ENCODE data around the gene SUSD1.
"Not testable (repeated sequence)": the region's sequence is repeated elsewhere in the genome, so short reads cannot be mapped to it uniquely, and the experiment has no call there.

Gene SUSD1

DNA sequence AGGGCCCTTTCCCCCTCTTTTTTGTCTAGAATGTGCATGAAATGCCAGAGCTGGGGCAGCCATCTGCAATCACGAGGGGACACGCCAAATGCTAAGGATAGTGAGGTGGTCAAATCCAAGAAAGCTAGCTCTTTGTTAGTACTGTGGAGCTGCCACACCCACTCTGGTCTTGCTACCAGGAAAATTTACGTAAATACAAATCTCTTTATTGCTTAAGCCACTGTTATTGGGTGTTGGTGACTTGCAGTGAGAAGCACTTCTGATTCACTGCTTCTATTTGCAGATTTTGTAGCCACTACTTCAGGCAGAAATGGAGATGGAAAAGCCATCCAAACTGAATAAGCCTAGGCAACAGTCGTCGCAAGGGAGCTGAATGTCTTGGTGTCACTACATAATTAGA, 25.6 kb upstream of the SUSD1 start:
- H3K4me3 ChIP-seq (ENCODE audit: low read depth, low read length): no peak overlapping the region
- TF ChIP-seq, protein P1, sequence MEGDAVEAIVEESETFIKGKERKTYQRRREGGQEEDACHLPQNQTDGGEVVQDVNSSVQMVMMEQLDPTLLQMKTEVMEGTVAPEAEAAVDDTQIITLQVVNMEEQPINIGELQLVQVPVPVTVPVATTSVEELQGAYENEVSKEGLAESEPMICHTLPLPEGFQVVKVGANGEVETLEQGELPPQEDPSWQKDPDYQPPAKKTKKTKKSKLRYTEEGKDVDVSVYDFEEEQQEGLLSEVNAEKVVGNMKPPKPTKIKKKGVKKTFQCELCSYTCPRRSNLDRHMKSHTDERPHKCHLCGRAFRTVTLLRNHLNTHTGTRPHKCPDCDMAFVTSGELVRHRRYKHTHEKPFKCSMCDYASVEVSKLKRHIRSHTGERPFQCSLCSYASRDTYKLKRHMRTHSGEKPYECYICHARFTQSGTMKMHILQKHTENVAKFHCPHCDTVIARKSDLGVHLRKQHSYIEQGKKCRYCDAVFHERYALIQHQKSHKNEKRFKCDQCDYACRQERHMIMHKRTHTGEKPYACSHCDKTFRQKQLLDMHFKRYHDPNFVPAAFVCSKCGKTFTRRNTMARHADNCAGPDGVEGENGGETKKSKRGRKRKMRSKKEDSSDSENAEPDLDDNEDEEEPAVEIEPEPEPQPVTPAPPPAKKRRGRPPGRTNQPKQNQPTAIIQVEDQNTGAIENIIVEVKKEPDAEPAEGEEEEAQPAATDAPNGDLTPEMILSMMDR (IDR thresholded peaks at IDR 0.05; ENCODE audit: borderline replicate concordance, insufficient read depth, low read depth, low read length): no peak

DNA sequence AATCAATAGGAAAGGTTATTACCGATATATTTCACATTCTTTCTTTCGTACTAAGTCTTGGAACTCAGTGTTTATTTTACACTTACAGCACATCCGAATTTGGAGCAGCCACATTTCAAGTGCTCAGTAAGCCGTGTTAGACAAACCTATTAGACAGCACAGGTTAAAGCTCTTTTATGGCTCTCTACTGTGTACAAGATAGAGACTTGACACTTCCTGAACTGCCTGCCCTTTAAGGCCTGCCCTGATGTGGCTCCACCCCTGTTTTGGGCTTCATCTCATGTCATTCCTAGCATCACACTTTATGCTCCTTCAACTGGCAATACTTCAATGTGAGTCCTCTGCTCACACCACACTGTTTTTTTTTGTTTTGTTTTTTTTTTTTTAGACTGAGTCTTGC, 23.5 kb upstream of the SUSD1 start:
- no peak overlapping the region for H3K4me3 ChIP-seq (ENCODE audit: low read depth, low read length)
- TF ChIP-seq, protein P1 (IDR thresholded peaks at IDR 0.05; ENCODE audit: borderline replicate concordance, insufficient read depth, low read depth, low read length): no peak

DNA sequence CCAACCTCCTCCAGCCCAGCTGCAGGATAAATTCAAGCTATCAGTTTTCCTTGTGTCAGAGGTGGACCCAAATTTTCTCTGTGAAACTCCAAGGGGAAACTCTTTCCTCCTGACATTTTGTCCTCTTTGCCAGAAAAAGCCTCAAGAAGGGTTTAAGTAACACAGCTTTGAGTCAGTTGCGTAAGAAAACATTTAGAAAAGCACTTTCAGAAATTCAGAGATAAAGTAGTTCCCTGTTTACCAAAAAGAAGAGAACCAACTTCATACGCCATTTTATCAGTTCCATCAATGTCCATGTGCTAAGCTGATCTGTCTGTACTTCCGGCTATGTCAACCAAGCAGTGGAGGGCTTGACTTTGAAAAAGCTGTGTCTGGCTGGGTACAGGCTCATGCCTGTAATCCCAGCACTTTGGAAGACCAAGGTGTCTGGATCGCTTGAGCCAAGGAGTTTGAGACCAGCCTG, 19.9 kb upstream of the SUSD1 start:
- no peak overlapping the region for H3K4me3 ChIP-seq (ENCODE audit: low read depth, low read length)
- TF ChIP-seq, protein P1 (IDR thresholded peaks at IDR 0.05; ENCODE audit: borderline replicate concordance, insufficient read depth, low read depth, low read length): no peak

DNA sequence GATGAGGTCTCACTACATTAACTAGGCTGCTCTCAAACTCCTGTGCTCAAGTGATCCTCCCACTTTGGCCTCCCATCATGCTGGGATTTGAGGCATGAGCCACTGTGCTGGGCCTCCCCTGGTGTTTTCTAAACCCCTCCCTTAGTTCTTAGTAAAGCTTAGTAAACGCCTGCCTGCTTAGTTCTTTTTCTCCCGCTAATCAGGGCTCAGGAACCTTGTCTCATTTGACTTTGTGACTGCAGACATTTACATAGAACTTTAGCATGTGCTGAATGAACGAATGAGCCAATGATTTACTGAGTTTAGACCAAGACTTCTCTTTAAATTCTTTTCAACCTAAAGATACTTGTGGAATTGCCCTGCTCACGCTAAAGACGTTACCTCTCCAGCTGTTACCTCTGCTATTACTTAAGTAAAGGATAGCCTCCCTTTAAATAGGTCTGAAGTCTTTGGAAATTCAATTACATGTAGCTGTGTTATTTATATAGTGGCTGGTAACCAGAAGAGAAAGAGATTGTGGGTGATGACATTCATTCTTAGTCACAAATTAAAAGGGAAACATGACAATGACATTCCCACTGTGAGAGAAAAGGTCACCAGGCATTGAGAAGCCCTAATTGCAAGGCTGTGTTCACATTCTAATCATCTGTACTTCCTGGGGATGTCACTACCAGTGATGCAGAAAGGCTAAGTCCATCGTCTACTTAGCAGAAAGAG, 18.6 kb upstream of the SUSD1 start:
- H3K4me3 ChIP-seq (ENCODE audit: low read depth, low read length): no peak overlapping the region
- TF ChIP-seq, protein P1 (IDR thresholded peaks at IDR 0.05; ENCODE audit: borderline replicate concordance, insufficient read depth, low read depth, low read length): no peak

DNA sequence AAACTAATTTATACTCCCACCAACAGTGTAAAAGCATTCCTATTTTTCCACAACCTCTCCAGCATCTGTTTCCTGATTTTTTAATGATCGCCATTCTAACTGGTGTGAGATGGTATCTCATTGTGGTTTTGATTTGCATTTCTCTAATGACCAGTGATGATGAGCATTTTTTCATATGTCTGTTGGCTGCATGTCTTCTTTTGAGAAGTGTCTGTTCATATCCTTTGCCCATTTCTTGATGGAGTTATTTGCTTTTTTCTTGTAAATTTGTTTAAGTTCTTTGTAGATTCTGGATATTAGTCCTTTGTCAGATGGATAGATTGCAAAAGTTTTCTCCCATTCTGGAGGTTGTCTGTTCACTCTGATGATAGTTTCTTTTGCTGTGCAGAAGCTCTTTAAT, 15.2 kb upstream of the SUSD1 start:
- H3K4me3 ChIP-seq (ENCODE audit: low read depth, low read length): not testable (repeated sequence)

DNA sequence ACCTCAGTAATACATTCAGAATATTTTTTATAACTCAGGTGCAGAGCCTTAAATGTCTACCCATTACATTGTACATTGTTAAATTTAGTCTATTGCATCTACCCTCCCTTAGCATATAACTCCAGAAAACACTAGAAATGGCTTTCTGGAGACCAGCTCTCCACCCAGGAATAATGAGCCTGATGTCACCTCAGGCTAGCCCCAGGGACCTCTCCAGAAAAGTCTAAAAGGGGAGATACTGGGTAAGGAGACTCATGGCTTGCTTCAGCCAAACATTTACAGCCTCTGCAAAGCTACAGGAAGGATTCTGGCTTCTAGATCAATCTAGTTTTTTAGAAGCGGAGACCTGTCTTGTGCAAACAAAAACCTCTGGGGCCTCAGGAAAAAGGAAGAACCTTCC, 13.8 kb upstream of the SUSD1 start:
- TF ChIP-seq, protein P1 (IDR thresholded peaks at IDR 0.05; ENCODE audit: borderline replicate concordance, insufficient read depth, low read depth, low read length): no peak
- H3K4me3 ChIP-seq (ENCODE audit: low read depth, low read length): no peak overlapping the region

DNA sequence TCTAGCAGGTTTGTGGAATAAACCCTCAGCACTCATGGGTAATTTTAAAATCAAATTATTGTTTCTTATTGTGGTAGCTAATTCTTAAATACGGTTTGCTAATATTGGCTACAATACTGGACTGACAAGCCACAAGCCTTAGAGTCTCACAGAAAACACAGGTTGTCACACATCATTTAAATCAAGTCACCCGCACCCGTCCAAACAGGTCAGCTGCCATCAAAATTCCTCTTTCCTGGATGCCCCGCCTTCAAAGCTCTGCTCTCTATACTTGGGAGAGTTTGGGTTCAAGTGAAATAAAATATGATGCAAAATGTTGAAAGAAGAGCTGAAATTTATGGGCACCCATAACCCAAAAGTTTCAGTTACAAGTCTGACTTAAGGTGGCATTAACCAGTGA, 12.3 kb upstream of the SUSD1 start:
- no peak overlapping the region for H3K4me3 ChIP-seq (ENCODE audit: low read depth, low read length)
- TF ChIP-seq, protein P1 (IDR thresholded peaks at IDR 0.05; ENCODE audit: borderline replicate concordance, insufficient read depth, low read depth, low read length): no peak
